Activated CD8-positive, alpha-beta memory T cell treated with anti-CD3 and anti-CD28 coated beads, Interleukin-2, amount 50 U/mL, for 1 hour (primary cell): ENCODE measurements around the gene RAB27B.

Experiments
- DNase-seq: peaks from one replicate; pipeline ENCODE4 v3.0.0-alpha.2; 2020; ENCODE audit errors: extremely low read depth

Gene RAB27B

GRCh38 chr18:54910161-54910919 lies 82.1 kb downstream of the RAB27B start:
- no peak for DNase-seq

DNA sequence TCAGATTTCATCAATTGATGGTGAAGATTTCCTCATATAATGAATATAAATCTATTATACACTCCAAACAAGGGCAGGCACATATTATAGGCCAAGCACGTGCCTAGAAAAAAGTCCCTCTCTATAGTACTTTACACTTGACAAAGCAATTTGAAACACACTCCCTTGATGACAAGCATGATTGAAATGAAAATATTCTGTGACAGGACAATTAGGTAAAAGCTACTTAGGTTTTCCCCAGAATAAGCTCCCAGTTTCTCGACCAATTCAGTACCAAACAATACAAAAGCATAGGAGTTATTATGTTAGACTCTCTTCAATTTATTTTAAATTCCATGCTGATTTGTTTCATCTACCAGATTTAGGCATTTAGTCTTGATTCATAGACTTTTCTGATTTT lies 83.3 kb downstream of the RAB27B start:
- no peak for DNase-seq

GRCh38 chr18:54914816-54915215 lies 86.5 kb downstream of the RAB27B start:
- DNase-seq, result no peak

- no peak for DNase-seq
Measured at GRCh38 chr18:54916507-54916906, 88.2 kb downstream of the RAB27B start.

- no peak for DNase-seq
Measured at GRCh38 chr18:54918060-54918459, 89.8 kb downstream of the RAB27B start.

- no peak for DNase-seq
Measured at GRCh38 chr18:54919412-54919811, 91.1 kb downstream of the RAB27B start.

GRCh38 chr18:54923339-54923956 lies 95.2 kb downstream of the RAB27B start:
- no peak for DNase-seq

GRCh38 chr18:54924948-54925347 lies 96.7 kb downstream of the RAB27B start:
- no peak for DNase-seq

DNA sequence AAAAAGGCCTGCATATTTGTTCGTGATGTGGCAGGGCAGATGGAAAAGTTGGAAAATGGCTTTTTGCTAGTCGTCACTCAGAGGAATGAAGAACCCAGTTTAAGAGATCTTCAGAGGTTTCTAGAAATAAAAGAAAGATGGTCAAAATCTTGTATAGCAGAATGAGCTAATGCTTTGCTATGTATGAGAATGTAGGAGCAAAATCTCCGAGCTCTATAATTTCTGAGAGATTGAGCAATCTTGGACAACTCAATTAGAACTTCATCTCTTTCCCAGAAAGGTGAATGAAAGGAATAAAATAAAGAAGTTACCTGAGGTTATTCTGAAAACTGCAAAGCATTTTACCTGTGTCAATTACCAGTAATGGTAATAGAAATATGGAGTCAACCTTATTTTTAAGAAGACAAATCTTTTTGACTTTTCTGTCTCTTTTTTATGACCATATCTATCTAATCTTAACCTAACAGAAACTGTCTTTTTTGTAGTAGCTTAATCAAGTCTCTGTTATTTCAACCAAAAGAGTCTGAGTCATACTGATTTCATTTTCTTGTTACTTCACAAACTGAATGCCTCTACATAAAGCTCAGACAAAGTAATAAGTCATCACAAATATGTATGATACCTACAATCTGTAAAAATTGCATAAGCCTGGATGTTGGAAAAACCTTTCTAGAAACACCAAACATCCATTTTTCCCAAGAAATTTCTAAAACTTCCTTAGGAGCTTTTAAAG lies 98.5 kb downstream of the RAB27B start:
- DNase-seq, result no peak

- DNase-seq, result no peak
Measured at GRCh38 chr18:54928236-54928635, 100.0 kb downstream of the RAB27B start.

DNA sequence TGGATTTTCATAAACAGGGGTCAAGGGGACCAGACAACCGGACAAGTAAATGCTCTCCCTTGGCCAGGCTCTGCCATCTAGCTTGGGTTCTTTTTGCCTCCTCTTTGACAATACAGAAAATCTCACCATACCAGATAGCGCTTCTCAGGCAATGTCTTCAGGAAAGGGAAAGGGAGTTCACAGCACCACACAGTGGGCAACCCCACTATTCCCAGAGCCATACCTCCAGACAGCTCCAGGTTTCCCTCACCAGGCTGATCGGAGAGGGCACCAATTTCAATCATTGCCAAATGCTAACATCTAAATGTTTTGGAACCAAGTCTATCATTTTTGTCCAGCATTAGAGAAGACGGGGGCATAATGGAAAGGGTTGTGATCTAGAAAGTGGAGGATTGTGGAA lies 102.9 kb downstream of the RAB27B start:
- no peak for DNase-seq

DNA sequence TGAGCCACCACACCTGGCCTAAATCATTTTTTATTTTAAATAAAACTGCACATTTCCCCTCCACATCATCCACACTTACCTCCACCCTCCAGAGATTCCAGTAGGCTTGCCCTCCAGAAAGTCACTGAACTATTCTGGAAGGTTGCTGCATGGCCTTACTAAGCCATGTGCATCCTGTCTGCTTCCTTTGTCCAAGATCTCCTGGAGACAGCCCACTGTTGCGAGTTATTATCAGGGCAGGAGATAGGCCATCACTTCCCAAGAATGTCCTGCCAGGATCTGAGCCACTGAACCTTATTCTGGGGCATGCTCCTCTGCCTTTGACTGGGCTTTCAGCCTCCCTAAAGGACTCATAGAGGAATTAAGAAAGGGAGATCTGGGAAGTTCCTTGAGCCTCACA lies 104.2 kb downstream of the RAB27B start:
- DNase-seq, result no peak

DNA sequence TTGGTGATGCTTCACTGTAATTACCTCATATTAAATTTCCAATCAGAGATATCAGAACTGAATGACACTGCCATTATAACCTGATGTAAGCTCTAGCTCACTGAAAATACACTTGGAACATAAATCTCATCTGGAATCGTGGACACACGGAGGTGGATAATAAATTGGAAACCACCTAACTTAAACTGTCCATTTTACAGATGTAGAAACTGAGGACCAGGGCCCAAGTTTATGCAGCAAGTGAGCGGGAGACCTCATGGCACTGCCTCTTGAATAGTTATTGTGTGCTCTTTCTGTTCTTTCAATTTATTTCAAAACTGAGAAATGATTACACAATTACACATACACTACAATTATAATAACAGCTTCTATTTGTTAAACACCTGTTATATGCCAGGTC lies 110.2 kb downstream of the RAB27B start:
- no peak for DNase-seq

- DNase-seq, result no peak
Measured at GRCh38 chr18:54939361-54939917, 111.2 kb downstream of the RAB27B start.

- DNase-seq, result no peak
Measured at GRCh38 chr18:54942144-54942543, 113.9 kb downstream of the RAB27B start.

GRCh38 chr18:54942569-54942968 lies 114.3 kb downstream of the RAB27B start:
- no peak for DNase-seq
